ENCODE results near the gene INTS14. TPM values are rescaled to one million over a fixed set of nuclear protein-coding genes. Genes with fewer than 3 reads are reported as not detected.
A peak's percentile ranks its signal among the peaks of the same experiment; 100 is the strongest.
"Not testable (repeated sequence)": the region's sequence is repeated elsewhere in the genome, so short reads cannot be mapped to it uniquely, and the experiment has no call there.

Gene INTS14
- total RNA-seq, 1 donor from 2014 or later, result 24.5 TPM

- H3K27ac ChIP-seq (ENCODE audit: low read depth, low read length); H3K36me3 ChIP-seq (ENCODE audit: control insufficient read depth in 3 of 3, insufficient read depth in 3 of 3, low read length in 3 of 3); H3K27me3 ChIP-seq (ENCODE audit: control insufficient read depth in 3 of 3, insufficient read depth in 3 of 3, low read length in 3 of 3); H3K9ac ChIP-seq (ENCODE audit: low read depth in 1 of 3, low read length in 3 of 3); H3K4me3 ChIP-seq (ENCODE audit: low read length in 3 of 3); H3K9me3 ChIP-seq (ENCODE audit: control insufficient read depth in 3 of 3, low read length in 3 of 3): not testable (repeated sequence)
- H3K4me1 ChIP-seq (ENCODE audit: control insufficient read depth in 3 of 3, insufficient read depth in 3 of 3, low read length in 3 of 3), result peaks cover 11 to 13% (median 11%) of the 10 kb centered on the region in 3 donors
Observed at GRCh38 chr15:65615887-65616286, 5.0 kb upstream of the INTS14 start.

GRCh38 chr15:65612949-65613744 is 2.2 kb upstream of the INTS14 start:
- Histone ChIP-seq H3K27me3 (ENCODE audit: control insufficient read depth in 3 of 3, insufficient read depth in 3 of 3, low read length in 3 of 3) (no peaks in the 10 kb centered on the region), H3K27ac (ENCODE audit: low read depth, low read length) (no peak overlapping the region), H3K9ac (ENCODE audit: low read depth in 1 of 3, low read length in 3 of 3) (no peak overlapping the region), H3K36me3 (ENCODE audit: control insufficient read depth in 3 of 3, insufficient read depth in 3 of 3, low read length in 3 of 3) (no peaks in the 10 kb centered on the region), H3K4me1 (ENCODE audit: control insufficient read depth in 3 of 3, insufficient read depth in 3 of 3, low read length in 3 of 3) (peaks cover 24 to 28% (median 25%) of the 10 kb centered on the region in 3 donors), H3K9me3 (ENCODE audit: control insufficient read depth in 3 of 3, low read length in 3 of 3) (no peaks in the 10 kb centered on the region), H3K4me3 (ENCODE audit: low read length in 3 of 3) (no peak overlapping the region)

- peaks cover 24 to 28% (median 25%) of the 10 kb centered on the region in 3 donors for H3K4me1 ChIP-seq (ENCODE audit: control insufficient read depth in 3 of 3, insufficient read depth in 3 of 3, low read length in 3 of 3)
- H3K27me3 ChIP-seq (ENCODE audit: control insufficient read depth in 3 of 3, insufficient read depth in 3 of 3, low read length in 3 of 3), result no peaks in the 10 kb centered on the region
- no peak overlapping the region for H3K4me3 ChIP-seq (ENCODE audit: low read length in 3 of 3)
- H3K9ac ChIP-seq (ENCODE audit: low read depth in 1 of 3, low read length in 3 of 3), result peak overlapping the region in 1 of 3 donors; percentile 98
- H3K9me3 ChIP-seq (ENCODE audit: control insufficient read depth in 3 of 3, low read length in 3 of 3), result no peaks in the 10 kb centered on the region
- no peaks in the 10 kb centered on the region for H3K36me3 ChIP-seq (ENCODE audit: control insufficient read depth in 3 of 3, insufficient read depth in 3 of 3, low read length in 3 of 3)
- peak overlapping the region; percentile 90 for H3K27ac ChIP-seq (ENCODE audit: low read depth, low read length)
Observed at GRCh38 chr15:65612616-65612946, 1.6 kb upstream of the INTS14 start.

GRCh38 chr15:65611888-65612615 is 1.1 kb upstream of the INTS14 start:
- H3K27ac ChIP-seq (ENCODE audit: low read depth, low read length), result peak overlapping the region; percentile 90

GRCh38 chr15:65603559-65603958 is 7.4 kb downstream of the INTS14 start:
- peaks cover 0 to 2% (median 0%) of the 10 kb centered on the region in 3 donors for H3K4me1 ChIP-seq (ENCODE audit: control insufficient read depth in 3 of 3, insufficient read depth in 3 of 3, low read length in 3 of 3)
- H3K9ac ChIP-seq (ENCODE audit: low read depth in 1 of 3, low read length in 3 of 3), result no peak overlapping the region
- H3K27me3 ChIP-seq (ENCODE audit: control insufficient read depth in 3 of 3, insufficient read depth in 3 of 3, low read length in 3 of 3), result no peaks in the 10 kb centered on the region
- peaks cover 13 to 35% (median 21%) of the 10 kb centered on the region in 3 donors for H3K36me3 ChIP-seq (ENCODE audit: control insufficient read depth in 3 of 3, insufficient read depth in 3 of 3, low read length in 3 of 3)
- no peak overlapping the region for H3K4me3 ChIP-seq (ENCODE audit: low read length in 3 of 3)
- H3K9me3 ChIP-seq (ENCODE audit: control insufficient read depth in 3 of 3, low read length in 3 of 3), result no peaks in the 10 kb centered on the region
- no peak overlapping the region for H3K27ac ChIP-seq (ENCODE audit: low read depth, low read length)

More at GRCh38 chr15:65611888-65612615, 1.1 kb upstream of the INTS14 start:
- Histone ChIP-seq H3K36me3 (ENCODE audit: control insufficient read depth in 3 of 3, insufficient read depth in 3 of 3, low read length in 3 of 3) (peaks cover 0 to 2% (median 2%) of the 10 kb centered on the region in 3 donors), H3K4me3 (ENCODE audit: low read length in 3 of 3) (peak overlapping the region; percentile 74 to 96 (median 91)), H3K9me3 (ENCODE audit: control insufficient read depth in 3 of 3, low read length in 3 of 3) (no peaks in the 10 kb centered on the region), H3K9ac (ENCODE audit: low read depth in 1 of 3, low read length in 3 of 3) (peak overlapping the region; percentile 97 to 98 (median 98)), H3K4me1 (ENCODE audit: control insufficient read depth in 3 of 3, insufficient read depth in 3 of 3, low read length in 3 of 3) (peaks cover 24 to 28% (median 25%) of the 10 kb centered on the region in 3 donors), H3K27me3 (ENCODE audit: control insufficient read depth in 3 of 3, insufficient read depth in 3 of 3, low read length in 3 of 3) (no peaks in the 10 kb centered on the region)

- no peak overlapping the region for H3K9ac ChIP-seq (ENCODE audit: low read depth in 1 of 3, low read length in 3 of 3)
- no peak overlapping the region for H3K4me3 ChIP-seq (ENCODE audit: low read length in 3 of 3)
- no peak overlapping the region for H3K27ac ChIP-seq (ENCODE audit: low read depth, low read length)
- H3K9me3 ChIP-seq (ENCODE audit: control insufficient read depth in 3 of 3, low read length in 3 of 3), result no peaks in the 10 kb centered on the region
- H3K27me3 ChIP-seq (ENCODE audit: control insufficient read depth in 3 of 3, insufficient read depth in 3 of 3, low read length in 3 of 3), result no peaks in the 10 kb centered on the region
- no peaks in the 10 kb centered on the region for H3K4me1 ChIP-seq (ENCODE audit: control insufficient read depth in 3 of 3, insufficient read depth in 3 of 3, low read length in 3 of 3)
- H3K36me3 ChIP-seq (ENCODE audit: control insufficient read depth in 3 of 3, insufficient read depth in 3 of 3, low read length in 3 of 3), result peaks cover 17 to 38% (median 24%) of the 10 kb centered on the region in 3 donors
Observed at GRCh38 chr15:65603134-65603533, 7.8 kb downstream of the INTS14 start.

GRCh38 chr15:65599677-65600076 is 11.3 kb downstream of the INTS14 start:
- no peak overlapping the region for H3K27ac ChIP-seq (ENCODE audit: low read depth, low read length)
- no peaks in the 10 kb centered on the region for H3K27me3 ChIP-seq (ENCODE audit: control insufficient read depth in 3 of 3, insufficient read depth in 3 of 3, low read length in 3 of 3)
- H3K36me3 ChIP-seq (ENCODE audit: control insufficient read depth in 3 of 3, insufficient read depth in 3 of 3, low read length in 3 of 3), result peaks cover 30 to 54% (median 42%) of the 10 kb centered on the region in 3 donors
- no peaks in the 10 kb centered on the region for H3K4me1 ChIP-seq (ENCODE audit: control insufficient read depth in 3 of 3, insufficient read depth in 3 of 3, low read length in 3 of 3)
- no peaks in the 10 kb centered on the region for H3K9me3 ChIP-seq (ENCODE audit: control insufficient read depth in 3 of 3, low read length in 3 of 3)
- H3K9ac ChIP-seq (ENCODE audit: low read depth in 1 of 3, low read length in 3 of 3), result no peak overlapping the region
- H3K4me3 ChIP-seq (ENCODE audit: low read length in 3 of 3), result no peak overlapping the region

- Histone ChIP-seq H3K36me3 (ENCODE audit: control insufficient read depth in 3 of 3, insufficient read depth in 3 of 3, low read length in 3 of 3) (peaks cover 26 to 48% (median 48%) of the 10 kb centered on the region in 3 donors), H3K4me3 (ENCODE audit: low read length in 3 of 3) (no peak overlapping the region), H3K9me3 (ENCODE audit: control insufficient read depth in 3 of 3, low read length in 3 of 3) (no peaks in the 10 kb centered on the region), H3K4me1 (ENCODE audit: control insufficient read depth in 3 of 3, insufficient read depth in 3 of 3, low read length in 3 of 3) (no peaks in the 10 kb centered on the region), H3K27ac (ENCODE audit: low read depth, low read length) (no peak overlapping the region), H3K27me3 (ENCODE audit: control insufficient read depth in 3 of 3, insufficient read depth in 3 of 3, low read length in 3 of 3) (no peaks in the 10 kb centered on the region), H3K9ac (ENCODE audit: low read depth in 1 of 3, low read length in 3 of 3) (no peak overlapping the region)
Observed at GRCh38 chr15:65598468-65598867, 12.5 kb downstream of the INTS14 start.

GRCh38 chr15:65595960-65596359 is 15.0 kb downstream of the INTS14 start:
- H3K27me3 ChIP-seq (ENCODE audit: control insufficient read depth in 3 of 3, insufficient read depth in 3 of 3, low read length in 3 of 3), result no peaks in the 10 kb centered on the region
- H3K36me3 ChIP-seq (ENCODE audit: control insufficient read depth in 3 of 3, insufficient read depth in 3 of 3, low read length in 3 of 3), result peaks cover 44 to 73% (median 61%) of the 10 kb centered on the region in 3 donors
- no peaks in the 10 kb centered on the region for H3K4me1 ChIP-seq (ENCODE audit: control insufficient read depth in 3 of 3, insufficient read depth in 3 of 3, low read length in 3 of 3)
- no peak overlapping the region for H3K27ac ChIP-seq (ENCODE audit: low read depth, low read length)
- H3K9me3 ChIP-seq (ENCODE audit: control insufficient read depth in 3 of 3, low read length in 3 of 3), result no peaks in the 10 kb centered on the region
- no peak overlapping the region for H3K9ac ChIP-seq (ENCODE audit: low read depth in 1 of 3, low read length in 3 of 3)
- H3K4me3 ChIP-seq (ENCODE audit: low read length in 3 of 3), result no peak overlapping the region

- H3K4me1 ChIP-seq (ENCODE audit: control insufficient read depth in 3 of 3, insufficient read depth in 3 of 3, low read length in 3 of 3), result no peaks in the 10 kb centered on the region
- peaks cover 26 to 63% (median 55%) of the 10 kb centered on the region in 3 donors for H3K36me3 ChIP-seq (ENCODE audit: control insufficient read depth in 3 of 3, insufficient read depth in 3 of 3, low read length in 3 of 3)
- H3K9ac ChIP-seq (ENCODE audit: low read depth in 1 of 3, low read length in 3 of 3), result no peak overlapping the region
- no peak overlapping the region for H3K27ac ChIP-seq (ENCODE audit: low read depth, low read length)
- H3K4me3 ChIP-seq (ENCODE audit: low read length in 3 of 3), result no peak overlapping the region
- H3K9me3 ChIP-seq (ENCODE audit: control insufficient read depth in 3 of 3, low read length in 3 of 3), result no peaks in the 10 kb centered on the region
- H3K27me3 ChIP-seq (ENCODE audit: control insufficient read depth in 3 of 3, insufficient read depth in 3 of 3, low read length in 3 of 3), result no peaks in the 10 kb centered on the region
Observed at GRCh38 chr15:65587094-65587493, 23.8 kb downstream of the INTS14 start.
